Measurements from ENCODE around the gene MRPL47.
A peak's percentile ranks its signal among the peaks of the same experiment; 100 is the strongest.

The MRPL47 gene

GRCh38 chr3:179590669-179591068 lies 13.8 kb downstream of the MRPL47 start:
- DNase-seq (ENCODE audit: low spot score), result no peak

- no peak for DNase-seq (ENCODE audit: low spot score)
Measured at GRCh38 chr3:179589143-179589542, 15.3 kb downstream of the MRPL47 start.

DNA sequence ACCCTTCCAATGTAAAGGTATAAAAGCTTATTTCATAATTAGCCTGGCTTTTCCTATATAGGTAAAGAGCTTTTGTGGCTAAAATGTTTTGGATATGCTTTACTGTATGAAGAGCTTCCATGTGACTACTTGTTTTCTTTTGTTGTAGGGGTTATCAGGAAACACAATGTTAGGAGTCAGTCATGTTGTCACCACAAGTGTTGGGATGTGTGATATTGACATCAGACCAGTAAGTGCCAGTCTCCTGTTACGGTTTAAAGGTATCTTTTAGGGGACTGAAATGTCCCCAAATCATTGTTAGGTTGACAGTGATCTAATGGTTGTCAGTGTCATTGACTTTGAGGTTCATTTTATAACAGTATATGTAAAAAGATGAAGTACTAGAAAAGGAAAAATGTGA lies 23.4 kb downstream of the MRPL47 start:
- no peak for DNase-seq (ENCODE audit: low spot score)

DNA sequence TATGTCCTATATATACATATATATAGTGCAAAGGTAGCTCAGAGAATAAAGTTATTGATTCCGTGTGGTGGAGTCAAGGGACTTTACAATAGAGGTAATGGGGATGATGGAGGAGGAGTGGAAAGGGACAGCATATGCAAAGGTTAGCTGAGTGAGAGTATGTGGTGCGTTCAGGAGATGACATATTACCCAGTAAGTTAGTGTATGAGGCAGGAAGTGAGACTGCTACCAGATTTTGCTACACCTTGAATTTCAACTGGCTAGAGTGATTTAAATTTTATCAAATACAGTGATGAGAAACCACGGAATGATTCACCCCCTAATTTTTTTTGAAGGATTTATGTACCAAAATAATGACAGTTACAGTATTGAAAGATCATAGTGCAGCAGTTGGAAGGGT lies 38.9 kb downstream of the MRPL47 start:
- DNase-seq (ENCODE audit: low spot score), result no peak

- DNase-seq (ENCODE audit: low spot score), result peak; percentile 80
Measured at GRCh38 chr3:179563271-179563783, 41.1 kb downstream of the MRPL47 start.

GRCh38 chr3:179562591-179563270 lies 41.7 kb downstream of the MRPL47 start, which contains the start of gene ACTL6A:
Gene ACTL6A (plus strand): TSS chr3:179562926. CDS start chr3:179563093, 167 bp downstream.
- peak; percentile 99 for DNase-seq (ENCODE audit: low spot score)

GRCh38 chr3:179560791-179561190 lies 43.6 kb downstream of the MRPL47 start:
- DNase-seq (ENCODE audit: low spot score), result no peak

- peak; percentile 70 for DNase-seq (ENCODE audit: low spot score)
Measured at GRCh38 chr3:179558742-179559364, 45.6 kb downstream of the MRPL47 start.

DNA sequence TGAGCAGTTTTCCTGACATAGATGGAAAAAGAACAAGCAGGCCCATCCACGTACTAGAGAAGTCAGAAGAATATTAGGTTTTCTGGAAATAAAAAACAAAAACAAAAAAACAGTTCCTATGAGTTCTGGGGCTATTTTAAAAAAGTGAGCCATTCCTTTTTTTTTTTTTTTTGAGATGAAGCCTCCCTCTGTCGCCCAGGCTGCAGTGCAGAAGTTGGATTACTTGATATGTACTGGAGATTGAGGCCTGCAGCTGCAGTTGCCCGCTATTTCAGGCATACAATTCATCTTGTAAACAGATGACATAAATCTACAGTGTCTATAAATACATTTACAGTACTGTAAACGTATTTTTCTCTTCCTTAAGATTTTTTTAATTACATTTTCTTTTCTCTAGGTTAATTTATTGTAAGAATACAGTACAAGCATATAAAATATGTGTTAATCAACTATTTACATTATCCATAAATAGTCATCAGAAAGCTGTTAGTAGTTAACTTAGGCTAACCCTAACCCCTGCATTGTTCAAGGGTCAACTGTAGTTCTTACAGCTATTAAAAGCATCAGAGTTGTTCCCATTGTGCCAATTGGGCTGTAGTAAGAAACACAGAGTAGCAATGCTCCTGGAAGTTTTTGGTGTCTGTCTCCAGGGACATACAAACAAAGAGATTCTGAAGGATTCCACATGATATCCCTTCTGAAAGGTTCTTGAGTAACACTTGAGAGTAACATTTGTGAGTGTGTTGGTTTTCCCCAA lies 52.9 kb downstream of the MRPL47 start:
- no peak for DNase-seq (ENCODE audit: low spot score)

DNA sequence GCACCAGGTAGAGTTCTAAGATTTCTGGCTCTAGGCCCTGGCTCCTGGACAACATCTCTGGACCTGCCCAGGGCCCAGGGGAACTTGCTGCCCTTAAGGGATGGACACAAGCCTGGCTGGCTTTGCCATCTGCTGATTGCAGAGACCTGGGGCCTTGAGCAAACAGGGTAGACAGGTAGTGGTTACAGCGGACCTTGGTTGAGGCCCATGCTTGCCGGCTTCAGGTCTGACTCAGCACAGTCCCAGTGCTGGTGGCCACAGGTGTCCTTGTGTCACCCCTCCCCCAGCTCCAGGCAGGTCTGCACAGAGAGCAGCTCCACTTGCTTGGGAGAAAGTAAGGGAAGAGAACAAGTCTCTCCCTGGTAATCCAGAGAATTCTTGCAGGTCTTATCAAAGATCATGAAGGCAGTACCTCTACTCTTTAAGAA lies 57.6 kb downstream of the MRPL47 start:
- no peak for DNase-seq (ENCODE audit: low spot score)

DNA sequence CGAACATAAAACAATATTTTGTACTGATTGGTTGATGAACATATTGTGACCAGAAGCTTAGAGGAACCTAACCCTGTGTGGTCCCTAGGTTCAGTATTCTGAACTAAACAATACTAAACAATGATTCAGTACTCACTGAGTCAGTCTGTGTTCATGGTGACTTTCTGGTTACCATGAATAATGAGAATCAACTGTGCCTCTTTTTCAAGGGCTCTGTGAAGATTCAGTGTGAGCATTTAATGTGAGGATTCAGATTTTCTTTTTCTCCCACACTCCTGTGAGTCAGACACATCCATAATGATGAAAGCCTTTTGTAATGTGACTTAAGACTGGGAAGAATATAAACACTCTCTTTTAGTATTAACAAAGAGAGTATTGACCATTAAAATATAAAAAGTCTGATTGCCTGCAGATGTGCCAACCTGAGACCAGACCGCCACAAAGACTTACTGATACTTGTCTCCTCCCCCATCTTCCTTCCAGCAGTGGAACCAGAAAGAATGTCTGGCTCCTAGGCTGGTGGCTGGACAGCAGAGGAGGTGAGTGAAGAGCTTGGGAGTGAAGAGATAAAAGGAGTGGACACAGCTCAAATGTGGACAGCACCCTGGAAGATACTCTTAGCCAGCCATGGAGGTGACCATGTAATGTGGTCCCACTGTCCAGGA lies 59.3 kb downstream of the MRPL47 start:
- DNase-seq (ENCODE audit: low spot score), result peak; percentile 40

GRCh38 chr3:179542375-179542774 lies 62.1 kb downstream of the MRPL47 start:
- no peak for DNase-seq (ENCODE audit: low spot score)

GRCh38 chr3:179541596-179541995 lies 62.8 kb downstream of the MRPL47 start:
- no peak for DNase-seq (ENCODE audit: low spot score)

GRCh38 chr3:179541094-179541493 lies 63.3 kb downstream of the MRPL47 start:
- no peak for DNase-seq (ENCODE audit: low spot score)

Data from AG08396 (cell line).